Measurements from ENCODE around the gene KRT17.
"Not testable (repeated sequence)": the region's sequence is repeated elsewhere in the genome, so short reads cannot be mapped to it uniquely, and the experiment has no call there.

Gene KRT17

DNA sequence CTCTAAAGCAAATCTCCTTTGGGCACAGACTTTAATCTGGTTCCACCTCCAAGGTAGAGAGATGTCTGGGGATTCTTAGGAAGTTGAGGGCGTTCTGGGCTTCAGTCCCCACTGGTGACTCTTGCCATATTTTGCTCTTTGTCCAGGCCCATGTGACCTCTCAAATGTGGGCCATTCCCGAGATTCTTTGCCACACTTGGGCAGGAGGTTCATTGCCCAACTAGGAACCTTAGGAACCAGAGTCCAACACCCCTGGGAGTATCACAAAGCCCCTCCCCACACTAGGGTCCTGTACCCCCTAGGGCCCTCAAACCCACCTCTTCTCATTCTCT lies 44.2 kb downstream of the KRT17 start:
- TF ChIP-seq, protein P1, sequence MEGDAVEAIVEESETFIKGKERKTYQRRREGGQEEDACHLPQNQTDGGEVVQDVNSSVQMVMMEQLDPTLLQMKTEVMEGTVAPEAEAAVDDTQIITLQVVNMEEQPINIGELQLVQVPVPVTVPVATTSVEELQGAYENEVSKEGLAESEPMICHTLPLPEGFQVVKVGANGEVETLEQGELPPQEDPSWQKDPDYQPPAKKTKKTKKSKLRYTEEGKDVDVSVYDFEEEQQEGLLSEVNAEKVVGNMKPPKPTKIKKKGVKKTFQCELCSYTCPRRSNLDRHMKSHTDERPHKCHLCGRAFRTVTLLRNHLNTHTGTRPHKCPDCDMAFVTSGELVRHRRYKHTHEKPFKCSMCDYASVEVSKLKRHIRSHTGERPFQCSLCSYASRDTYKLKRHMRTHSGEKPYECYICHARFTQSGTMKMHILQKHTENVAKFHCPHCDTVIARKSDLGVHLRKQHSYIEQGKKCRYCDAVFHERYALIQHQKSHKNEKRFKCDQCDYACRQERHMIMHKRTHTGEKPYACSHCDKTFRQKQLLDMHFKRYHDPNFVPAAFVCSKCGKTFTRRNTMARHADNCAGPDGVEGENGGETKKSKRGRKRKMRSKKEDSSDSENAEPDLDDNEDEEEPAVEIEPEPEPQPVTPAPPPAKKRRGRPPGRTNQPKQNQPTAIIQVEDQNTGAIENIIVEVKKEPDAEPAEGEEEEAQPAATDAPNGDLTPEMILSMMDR (IDR thresholded peaks at IDR 0.05; ENCODE audit: extremely low read depth, missing control alignments): no peak
- no peak for DNase-seq (ENCODE audit: low spot score)

DNA sequence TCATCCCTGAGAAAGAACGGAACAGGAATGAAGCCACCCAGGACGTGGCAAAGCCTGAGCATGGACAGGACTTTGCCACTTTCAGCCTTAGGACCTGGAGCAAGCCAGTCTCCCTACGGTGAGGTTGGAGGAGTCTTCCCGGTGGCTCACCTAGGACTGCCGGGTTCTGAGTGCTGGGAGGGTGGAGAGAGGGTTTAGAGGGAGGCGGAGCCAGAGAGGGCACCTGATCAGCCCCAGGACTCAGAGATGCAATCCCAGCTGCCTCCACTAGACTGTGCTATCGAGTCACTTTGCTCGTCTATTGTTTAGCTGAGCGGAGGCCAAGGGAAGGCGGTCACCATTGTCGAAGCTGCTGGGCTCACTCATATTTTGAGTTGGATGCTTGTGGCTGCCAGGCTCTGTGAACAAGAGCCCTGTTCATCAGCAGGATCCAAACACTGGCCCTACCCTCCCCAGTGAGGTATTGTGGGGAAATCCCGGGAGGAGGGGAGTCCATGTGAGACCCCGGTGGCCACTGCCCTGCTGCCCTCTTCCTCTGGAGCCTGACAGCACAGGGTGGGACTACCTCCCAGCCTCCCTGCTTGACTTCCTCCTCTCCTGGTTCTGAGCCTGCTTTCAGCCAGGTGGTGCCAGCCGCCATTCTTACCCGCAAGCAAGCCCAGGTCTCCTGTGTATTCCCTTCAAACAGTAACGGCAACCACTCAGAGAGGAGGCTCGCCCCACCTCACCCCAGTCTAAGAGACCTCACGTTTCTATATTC lies 44.7 kb downstream of the KRT17 start:
- TF ChIP-seq, protein P1 (IDR thresholded peaks at IDR 0.05; ENCODE audit: extremely low read depth, missing control alignments): peak; percentile 65
- DNase-seq (ENCODE audit: low spot score): peak; percentile 91

DNA sequence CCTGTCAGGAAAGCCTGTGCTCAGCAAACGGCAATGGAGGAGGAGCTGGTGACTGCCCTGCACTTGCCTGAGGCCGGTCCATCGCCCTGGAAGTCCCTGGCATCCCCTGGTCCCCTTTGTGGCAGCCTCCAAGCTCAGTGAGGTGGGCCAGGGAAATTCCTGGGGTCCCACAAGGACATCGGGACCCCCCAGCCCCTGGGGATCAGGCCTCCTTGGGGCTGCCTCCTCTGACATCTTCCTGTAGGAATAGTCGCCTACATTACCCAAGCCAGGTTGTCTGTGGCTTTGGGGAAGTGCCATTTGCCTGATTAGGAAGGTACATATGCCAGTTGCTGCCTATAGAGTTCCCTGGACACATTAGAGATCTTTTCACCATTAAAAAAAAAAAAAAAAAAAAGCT lies 45.4 kb downstream of the KRT17 start:
- TF ChIP-seq, protein P1 (IDR thresholded peaks at IDR 0.05; ENCODE audit: extremely low read depth, missing control alignments): no peak
- DNase-seq (ENCODE audit: low spot score): no peak

DNA sequence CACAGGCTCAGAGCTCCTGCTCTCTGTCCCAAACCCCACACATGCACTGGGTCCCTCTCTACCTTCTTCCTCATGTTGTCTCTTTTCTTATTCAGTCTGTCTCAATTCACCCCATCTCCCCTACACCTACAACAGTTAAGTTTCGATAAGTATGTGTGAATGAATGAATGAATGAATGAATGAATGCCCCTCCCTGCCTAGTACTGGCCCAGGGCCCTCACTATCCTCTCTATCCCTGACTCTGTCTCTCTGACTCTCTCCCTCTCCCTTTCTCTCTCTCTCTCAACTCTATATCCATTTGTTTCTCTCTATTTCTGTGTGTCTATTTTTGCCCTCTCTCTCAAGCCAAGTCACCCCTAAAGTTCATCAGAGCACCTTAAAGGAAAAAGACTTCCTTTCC lies 45.8 kb downstream of the KRT17 start:
- TF ChIP-seq, protein P1 (IDR thresholded peaks at IDR 0.05; ENCODE audit: extremely low read depth, missing control alignments): no peak
- DNase-seq (ENCODE audit: low spot score): no peak

DNA sequence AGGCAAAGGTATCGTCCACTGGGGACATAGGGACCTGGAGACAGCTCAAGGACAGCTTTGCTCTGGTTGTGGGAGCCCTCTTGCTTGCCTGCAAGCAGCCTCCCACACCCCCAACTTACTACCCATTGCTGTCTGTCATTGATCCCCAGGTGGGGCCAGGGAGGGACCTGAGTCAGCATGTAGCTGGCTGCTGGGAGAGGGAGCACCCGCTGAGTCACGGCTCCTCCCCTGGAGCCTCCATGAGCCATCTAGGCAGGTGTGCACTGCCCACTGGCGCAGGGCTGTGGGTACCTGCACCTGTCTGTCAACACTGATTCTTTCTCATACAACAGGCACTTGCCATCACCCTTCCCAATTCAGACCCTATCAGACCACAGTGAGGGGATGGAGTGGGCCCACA lies 47.6 kb downstream of the KRT17 start:
- DNase-seq (ENCODE audit: low spot score): not testable (repeated sequence)

DNA sequence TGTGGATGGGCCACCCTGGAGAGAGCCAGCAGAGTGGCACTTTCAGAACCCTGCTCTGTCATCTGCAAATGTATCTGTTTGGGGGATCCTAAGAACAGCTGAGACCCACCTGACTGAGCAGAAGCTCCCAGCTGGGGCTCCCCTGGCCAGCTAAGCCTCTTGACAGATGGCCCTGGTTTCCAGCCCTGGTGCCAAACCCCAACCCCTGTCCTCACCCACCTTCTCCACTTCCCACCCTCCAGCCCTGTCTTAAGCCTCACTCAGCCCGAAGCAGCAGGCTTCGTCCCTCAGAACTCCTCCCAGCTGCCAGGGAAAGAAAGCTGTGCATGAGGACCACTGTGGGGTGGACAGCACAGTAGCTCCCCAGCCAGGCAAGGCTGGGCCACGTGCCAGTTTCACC lies 49.0 kb downstream of the KRT17 start:
- TF ChIP-seq, protein P1 (IDR thresholded peaks at IDR 0.05; ENCODE audit: extremely low read depth, missing control alignments): no peak

DNA sequence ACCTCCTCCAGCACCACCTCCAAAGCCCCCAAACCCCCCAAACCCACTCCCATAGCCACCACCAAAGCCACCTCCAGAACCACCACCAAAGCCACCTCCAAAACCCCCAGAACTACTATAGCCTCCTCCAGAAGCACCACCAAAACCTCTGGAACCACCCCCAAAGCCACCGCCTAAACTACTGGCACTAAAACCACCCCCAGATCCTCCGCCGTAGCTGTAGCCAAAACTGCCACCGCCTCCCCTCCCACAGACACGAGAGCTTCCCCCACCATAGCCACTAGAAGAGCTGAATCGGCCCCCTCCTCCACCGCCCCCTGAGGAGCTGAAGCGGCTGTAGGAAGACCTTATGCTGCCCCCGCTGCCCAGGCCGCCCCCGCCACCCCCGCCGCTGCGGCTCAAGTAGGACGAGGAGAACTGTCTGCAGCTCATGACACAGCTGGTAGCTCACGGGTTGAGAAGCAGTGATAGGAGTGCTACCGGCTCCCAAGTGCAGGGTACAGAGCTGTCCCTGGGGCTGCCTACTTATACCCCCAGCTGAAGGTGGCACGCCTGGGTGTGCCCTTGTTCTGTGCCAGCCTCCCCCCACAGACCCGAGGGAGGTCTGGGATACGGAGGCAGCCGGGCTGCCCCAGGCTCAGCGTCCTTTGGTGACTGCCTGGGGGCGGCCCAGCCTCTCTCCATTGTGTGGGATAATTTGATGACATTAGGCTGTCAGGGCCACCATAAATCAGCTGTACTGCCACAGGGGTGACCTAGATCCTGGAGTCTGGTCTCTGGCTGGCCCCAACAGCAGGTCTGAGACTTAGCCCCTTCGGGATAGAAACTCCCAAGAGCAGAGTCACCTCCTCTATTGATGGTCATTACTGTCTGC lies 52.6 kb downstream of the KRT17 start, which contains the start of gene KRT9:
Gene KRT9 (minus strand): TSS at position 499 of the 874 bp plus-strand sequence. CDS start 67 bp downstream, at position 432.
- TF ChIP-seq, protein P1 (IDR thresholded peaks at IDR 0.05; ENCODE audit: extremely low read depth, missing control alignments): no peak
- DNase-seq (ENCODE audit: low spot score): no peak

More for the DNA sequence above, 49.0 kb downstream of the KRT17 start:
- no peak for DNase-seq (ENCODE audit: low spot score)
